ENCODE data around the gene PHF1. TPM values are rescaled to one million over a fixed set of nuclear protein-coding genes. Genes with fewer than 3 reads are reported as not detected.

Gene PHF1
- total and polyA plus RNA-seq, 2 of the 13 experiments (the other 11 are each of a cell fraction or from before 2014, with no cell fraction given): 25.4 to 61.9 TPM

GRCh38 chr6:33458676-33459075 is 47.9 kb downstream of the PHF1 start:
- TF ChIP-seq IRX3 (CRISPR knock-in tag; IDR thresholded peaks at IDR 0.05; ENCODE audit: borderline replicate concordance, low read depth) (no peak), DNMT1 (CRISPR knock-in tag; IDR thresholded peaks at IDR 0.05) (no peak), ZBTB14 (CRISPR knock-in tag; IDR thresholded peaks at IDR 0.05) (no peak), CSRNP1 (CRISPR knock-in tag; IDR thresholded peaks at IDR 0.05) (no peak), SMAD9 (CRISPR knock-in tag; IDR thresholded peaks at IDR 0.05) (no peak), GPN1 (CRISPR knock-in tag; IDR thresholded peaks at IDR 0.05; ENCODE audit: borderline replicate concordance) (no peak), ZC3H13 (CRISPR knock-in tag; IDR thresholded peaks at IDR 0.05) (no peak), ZNF225 (CRISPR knock-in tag; IDR thresholded peaks at IDR 0.05) (no peak), ZMAT3 (CRISPR knock-in tag; conservative IDR thresholded peaks at IDR 0.05) (no peak), ZFP36 (IDR thresholded peaks at IDR 0.05; ENCODE audit: borderline replicate concordance, low read depth, low read length, partially characterized antibody) (no peak), ZNF44 (CRISPR knock-in tag; IDR thresholded peaks at IDR 0.05) (no peak), ZNF670 (CRISPR knock-in tag; IDR thresholded peaks at IDR 0.05; ENCODE audit: borderline replicate concordance) (no peak), SRSF1 (optimal IDR thresholded peaks at IDR 0.05; ENCODE audit: low read depth, low read length) (no peak), DPF2 (CRISPR knock-in tag; IDR thresholded peaks at IDR 0.05; ENCODE audit: borderline replicate concordance, low read depth) (no peak), ZNF17 (CRISPR knock-in tag; IDR thresholded peaks at IDR 0.05) (no peak), HDAC1 (CRISPR knock-in tag; IDR thresholded peaks at IDR 0.05) (no peak), ATM (IDR thresholded peaks at IDR 0.05; ENCODE audit: borderline replicate concordance) (no peak)
- H4K20me1 ChIP-seq (ENCODE audit: insufficient read depth, low read length): no peaks in the 10 kb centered on the region
- ChIA-PET CTCF (ENCODE audit: low intra/inter-chr PET ratio, low total read pairs) (no interaction called here), POLR2A (interaction anchor here (1.3 kb wide), 1 partner anchor 40 kb away, joined by 3 read pairs; the partner anchor contains the start of gene CUTA)
- H3K4me3 ChIP-seq (replicated peaks in 1 of 3; ENCODE audit: insufficient read depth in 1 of 3, low read depth in 2 of 3, low read length in 3 of 3): no peak overlapping the region
- WGBS (ENCODE audit: low lambda C conversion rate): 16% methylated on average over 3 of the region's 3 CpGs
- H3K9ac ChIP-seq (ENCODE audit: insufficient read depth, low read depth, low read length): no peak overlapping the region
- no peak overlapping the region for H3K4me2 ChIP-seq (ENCODE audit: low read depth, low read length)
- H3K27me3 ChIP-seq (ENCODE audit: control insufficient read depth in 1 of 2, insufficient read depth in 2 of 2, low read length in 2 of 2): no peaks in the 10 kb centered on the region; a peak in 1 of 5 replicates
- peaks cover 13% of the 10 kb centered on the region for H3K79me2 ChIP-seq (ENCODE audit: insufficient read depth, low read length)
- no peaks in the 10 kb centered on the region for H3K9me3 ChIP-seq (ENCODE audit: low read length)
- H3K36me3 ChIP-seq (replicated peaks in 1 of 2; ENCODE audit: control insufficient read depth in 1 of 2, insufficient read depth in 2 of 2, low read length in 2 of 2): peaks cover 0 to 9% of the 10 kb centered on the region in 2 experiments; a peak in 3 of 5 replicates
- no TSS peak for BruUV-seq (replicated peaks)
- intact Hi-C loops (cut with micrococcal nuclease; ENCODE audit: unreplicated experiment): no loop called here
- ATAC-seq (no peak), FAIRE-seq (no peak), DNase-seq (ENCODE audit: low spot score) (no peak)
- peaks cover 10% of the 10 kb centered on the region for H3K4me1 ChIP-seq (ENCODE audit: insufficient read depth, low read length)
- no peak overlapping the region for H3K27ac ChIP-seq (ENCODE audit: extremely low read length, insufficient read depth, low read length)
- no peak overlapping the region for H2AFZ ChIP-seq (ENCODE audit: low read length)
- in situ Hi-C loops (cut with HindIII; ENCODE audit: extremely low pct_ligation_motif_present, low pct_unique_long_range_greater_than_20kb): no loop called here
